Osteoblast (primary cell): ENCODE data around the gene HBG1. TPM values are rescaled to one million over a fixed set of nuclear protein-coding genes. Genes with fewer than 3 reads are reported as not detected.

Source experiments
- DNase-seq: peaks from one replicate; pipeline ENCODE4 v3.0.0; 2011; ENCODE audit warnings: low spot score, mixed read lengths; ENCODE audit not compliant: insufficient read length; ENCODE audit errors: missing footprints
- H2AFZ ChIP-seq: 2 replicates; pipeline ENCODE4 v1.6.0; 2011; ENCODE audit warnings: mild to moderate bottlenecking, low read length
- H3K27ac ChIP-seq: 2 replicates; pipeline ENCODE4 v1.5.1; 2011; ENCODE audit warnings: mild to moderate bottlenecking, low read depth, low read length, moderate library complexity
- H3K27me3 ChIP-seq: 2 replicates; pipeline ENCODE4 v1.6.0; 2012; ENCODE audit warnings: mild to moderate bottlenecking, control low read depth, inconsistent platforms, low read length, moderate library complexity; ENCODE audit not compliant: insufficient read depth
- H3K36me3 ChIP-seq: 2 replicates; pipeline ENCODE4 v1.5.1; 2011; ENCODE audit warnings: mild to moderate bottlenecking, low read length, control low read depth, moderate library complexity; ENCODE audit not compliant: insufficient read depth
- H3K4me1 ChIP-seq: 2 replicates; pipeline ENCODE4 v1.5.1; 2011; ENCODE audit warnings: mild to moderate bottlenecking, low read length, control low read depth, moderate library complexity; ENCODE audit not compliant: insufficient read depth
- H3K4me2 ChIP-seq: 2 replicates; pipeline ENCODE4 v1.6.0; 2011; ENCODE audit warnings: mild to moderate bottlenecking, low read length; ENCODE audit not compliant: insufficient read depth
- H3K4me3 ChIP-seq: fragments of 200-600 bp; sonication (generic); 3 replicates; pipeline ENCODE4 v1.5.1; 2012; ENCODE audit warnings: mild to moderate bottlenecking, low read length, inconsistent platforms; ENCODE audit not compliant: insufficient read depth
- H3K79me2 ChIP-seq: 2 replicates; pipeline ENCODE4 v1.6.0; 2012; ENCODE audit warnings: mild to moderate bottlenecking, low read length, control low read depth, inconsistent platforms; ENCODE audit not compliant: insufficient read depth
- H3K9me3 ChIP-seq: 2 replicates; pipeline ENCODE4 v1.5.1; 2011; ENCODE audit warnings: low read depth, low read length, control low read depth
- H4K20me1 ChIP-seq: 2 replicates; pipeline ENCODE4 v1.6.0; 2012; ENCODE audit warnings: mild to moderate bottlenecking, low read length, control low read depth; ENCODE audit not compliant: insufficient read depth
- CTCF ChIP-seq: IDR thresholded peaks from 2 replicates; pipeline ENCODE4 v1.5.1; 2011; ENCODE audit warnings: mild to moderate bottlenecking, low read depth, low read length, moderate library complexity; ENCODE audit errors: extremely low read depth
- total RNA-seq: library from RNA; depleted of rRNA; stranded (reverse); fragments of >200 nt; gene quantifications from 2 replicates; pipeline ENCODE4 v1.2.3, GENCODE V29; 2012

The HBG1 gene
- total RNA-seq, 1 donor: not detected

GRCh38 chr11:5235364-5236095 lies 14.1 kb downstream of the HBG1 start:
- no peak for TF ChIP-seq CTCF
- no peaks in the 10 kb centered on the region for H4K20me1 ChIP-seq
- no peaks in the 10 kb centered on the region for H3K79me2 ChIP-seq
- no peak overlapping the region for H2AFZ ChIP-seq
- H3K27me3 ChIP-seq: no peaks in the 10 kb centered on the region
- no peaks in the 10 kb centered on the region for H3K9me3 ChIP-seq
- DNase-seq: no peak
- no peaks in the 10 kb centered on the region for H3K4me1 ChIP-seq
- H3K36me3 ChIP-seq: no peaks in the 10 kb centered on the region
- no peak overlapping the region for H3K4me3 ChIP-seq
- no peak overlapping the region for H3K4me2 ChIP-seq
- H3K27ac ChIP-seq: no peak overlapping the region

- Histone ChIP-seq H3K9me3 (no peaks in the 10 kb centered on the region), H3K4me3 (no peak within 1 kb of the TSS), H3K27me3 (no peaks in the 10 kb centered on the region), H3K79me2 (no peaks in the 10 kb centered on the region), H3K4me1 (no peaks in the 10 kb centered on the region), H3K4me2 (peak within 1 kb of the TSS; percentile 42), H4K20me1 (no peaks in the 10 kb centered on the region), H2AFZ (peak within 1 kb of the TSS; percentile 67), H3K27ac (no peak within 1 kb of the TSS), H3K36me3 (no peaks in the 10 kb centered on the region)
- TF ChIP-seq CTCF: no peak
- peak; percentile 57 for DNase-seq
Measured at GRCh38 chr11:5234381-5234834, 15.2 kb downstream of the HBG1 start, which contains the start of gene HBD. TSS of gene HBD (minus strand) at chr11:5234483. CDS start at chr11:5234433, 50 bp downstream.

GRCh38 chr11:5233307-5233706 lies 16.4 kb downstream of the HBG1 start:
- Histone ChIP-seq H3K79me2 (no peaks in the 10 kb centered on the region), H3K4me2 (no peak overlapping the region)
- DNase-seq: no peak

More at GRCh38 chr11:5233307-5233706, 16.4 kb downstream of the HBG1 start:
- Histone ChIP-seq H3K27ac (no peak overlapping the region), H3K27me3 (no peaks in the 10 kb centered on the region), H3K36me3 (no peaks in the 10 kb centered on the region), H3K4me3 (no peak overlapping the region), H4K20me1 (no peaks in the 10 kb centered on the region), H2AFZ (no peak overlapping the region), H3K9me3 (no peaks in the 10 kb centered on the region), H3K4me1 (no peaks in the 10 kb centered on the region)
- TF ChIP-seq CTCF: no peak
